Bronchial epithelial cell (primary cell): ENCODE measurements around the gene PEMT. TPM values are rescaled to one million over a fixed set of nuclear protein-coding genes. Genes with fewer than 3 reads are reported as not detected.
A peak's percentile ranks its signal among the peaks of the same experiment; 100 is the strongest.

Source experiments
- DNase-seq: peaks from one replicate; pipeline ENCODE4 v3.0.0-alpha.2; 2010; ENCODE audit warnings: low read depth
- FAIRE-seq: peaks from 2 replicates; lab custom pipeline; 2011; peaks lifted over from hg19 to GRCh38; lab: Jason Lieb, UNC
- H3K27me3 ChIP-seq: 2 replicates; pipeline ENCODE4 v1.5.1; 2011; ENCODE audit warnings: low read length; ENCODE audit not compliant: control insufficient read depth, insufficient read depth
- H3K36me3 ChIP-seq: 2 replicates; pipeline ENCODE4 v1.5.1; 2011; ENCODE audit warnings: low read length; ENCODE audit not compliant: control insufficient read depth, insufficient read depth
- H3K4me3 ChIP-seq: 2 replicates; pipeline ENCODE4 v1.5.1; 2011; ENCODE audit warnings: mild to moderate bottlenecking, low read depth, low read length, control low read depth
- total RNA-seq: library from RNA; depleted of rRNA; stranded (reverse); fragments of >200 nt; gene quantifications from 2 replicates; pipeline ENCODE4 v1.2.1, GENCODE V29; 2014
- TF ChIP-seq, protein P1 (sequence below): IDR thresholded peaks from 2 replicates; pipeline ENCODE4 v1.5.1; 2011; ENCODE audit warnings: mild to moderate bottlenecking, moderate library complexity, low read length, control low read depth, inconsistent platforms; ENCODE audit not compliant: insufficient read depth, severe bottlenecking

PEMT gene
- total RNA-seq, 1 donor from 2014 or later: 23.4 TPM

DNA sequence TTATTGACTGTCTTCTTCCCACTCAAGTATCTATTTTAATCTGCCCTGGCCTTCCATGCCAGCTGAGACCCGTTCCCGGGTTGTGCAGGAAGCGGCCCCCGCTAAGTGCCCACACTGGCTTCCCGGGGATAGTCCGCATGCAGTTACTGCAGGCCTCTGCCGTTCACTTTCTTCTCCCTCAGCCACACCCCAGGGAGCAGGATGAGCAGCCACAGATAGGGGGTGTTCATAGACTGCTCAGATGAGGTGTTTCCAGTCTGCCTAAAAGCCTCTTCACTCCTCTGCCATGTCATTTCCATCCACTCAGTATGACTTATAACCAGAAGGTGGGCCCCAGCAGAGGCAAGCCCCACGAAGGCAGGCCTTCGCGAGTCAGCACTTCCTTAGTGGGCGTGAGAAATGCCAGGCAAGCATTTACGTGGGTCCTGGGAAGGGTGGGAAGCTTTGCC lies 107.0 kb downstream of the PEMT start:
- Histone ChIP-seq H3K4me3 (no peak overlapping the region), H3K36me3 (peaks cover 7% of the 10 kb centered on the region), H3K27me3 (no peaks in the 10 kb centered on the region)
- DNase-seq (peak; percentile 27), FAIRE-seq (no peak)
- TF ChIP-seq, protein P1, sequence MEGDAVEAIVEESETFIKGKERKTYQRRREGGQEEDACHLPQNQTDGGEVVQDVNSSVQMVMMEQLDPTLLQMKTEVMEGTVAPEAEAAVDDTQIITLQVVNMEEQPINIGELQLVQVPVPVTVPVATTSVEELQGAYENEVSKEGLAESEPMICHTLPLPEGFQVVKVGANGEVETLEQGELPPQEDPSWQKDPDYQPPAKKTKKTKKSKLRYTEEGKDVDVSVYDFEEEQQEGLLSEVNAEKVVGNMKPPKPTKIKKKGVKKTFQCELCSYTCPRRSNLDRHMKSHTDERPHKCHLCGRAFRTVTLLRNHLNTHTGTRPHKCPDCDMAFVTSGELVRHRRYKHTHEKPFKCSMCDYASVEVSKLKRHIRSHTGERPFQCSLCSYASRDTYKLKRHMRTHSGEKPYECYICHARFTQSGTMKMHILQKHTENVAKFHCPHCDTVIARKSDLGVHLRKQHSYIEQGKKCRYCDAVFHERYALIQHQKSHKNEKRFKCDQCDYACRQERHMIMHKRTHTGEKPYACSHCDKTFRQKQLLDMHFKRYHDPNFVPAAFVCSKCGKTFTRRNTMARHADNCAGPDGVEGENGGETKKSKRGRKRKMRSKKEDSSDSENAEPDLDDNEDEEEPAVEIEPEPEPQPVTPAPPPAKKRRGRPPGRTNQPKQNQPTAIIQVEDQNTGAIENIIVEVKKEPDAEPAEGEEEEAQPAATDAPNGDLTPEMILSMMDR: no peak

DNA sequence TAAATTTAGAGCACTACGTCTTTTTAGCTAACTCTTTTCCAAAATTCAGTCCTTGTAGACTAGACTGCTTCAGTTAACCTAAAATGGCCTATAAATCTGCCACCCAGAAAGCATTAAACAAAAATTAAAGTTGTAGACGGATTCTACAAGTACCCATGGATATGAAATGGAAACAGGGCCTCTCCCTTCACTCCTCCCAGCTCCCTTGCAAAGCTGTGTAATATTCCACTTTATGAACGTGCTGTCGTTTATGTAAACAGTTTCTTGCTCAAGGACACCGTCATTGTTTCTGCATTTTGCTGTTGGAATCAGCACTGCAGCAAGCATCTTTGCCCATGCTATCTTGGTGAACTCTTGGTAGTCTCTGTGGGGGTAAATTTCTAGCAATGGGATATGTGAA lies 109.6 kb downstream of the PEMT start:
- H3K27me3 ChIP-seq: no peaks in the 10 kb centered on the region
- peaks cover 6% of the 10 kb centered on the region for H3K36me3 ChIP-seq
- DNase-seq: no peak
- TF ChIP-seq, protein P1: no peak
- H3K4me3 ChIP-seq: no peak overlapping the region
- FAIRE-seq: no peak

DNA sequence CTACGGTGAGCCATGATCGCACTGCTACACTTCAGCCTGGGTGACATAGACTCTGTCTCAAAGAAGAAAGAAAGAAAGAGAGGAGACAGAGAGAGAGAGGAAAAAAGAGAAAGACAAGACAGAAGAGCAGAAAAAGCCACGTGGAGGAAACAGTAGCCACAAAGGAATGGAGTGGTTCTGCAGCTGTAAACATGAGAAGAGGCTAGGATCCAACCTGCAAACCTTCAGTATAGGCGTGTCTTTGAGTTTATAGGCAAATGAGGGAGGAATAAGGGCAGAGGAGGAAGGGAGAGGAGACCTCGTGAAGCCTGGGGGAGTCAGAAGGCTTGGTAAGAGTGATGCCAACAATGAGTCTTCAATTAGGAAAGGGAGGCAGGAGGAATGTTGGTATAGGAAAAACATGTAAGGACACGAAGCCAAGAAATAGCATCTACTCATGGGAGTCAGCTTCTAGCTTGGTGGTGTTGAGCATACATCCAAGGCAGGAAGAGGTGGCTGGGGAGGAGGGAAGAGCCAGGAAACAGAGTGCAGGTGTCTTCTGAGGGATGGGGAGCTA lies 110.8 kb downstream of the PEMT start:
- peaks cover 4% of the 10 kb centered on the region for H3K36me3 ChIP-seq
- TF ChIP-seq, protein P1: no peak
- no peak overlapping the region for H3K4me3 ChIP-seq
- FAIRE-seq (no peak), DNase-seq (peak; percentile 81)
- H3K27me3 ChIP-seq: no peaks in the 10 kb centered on the region

DNA sequence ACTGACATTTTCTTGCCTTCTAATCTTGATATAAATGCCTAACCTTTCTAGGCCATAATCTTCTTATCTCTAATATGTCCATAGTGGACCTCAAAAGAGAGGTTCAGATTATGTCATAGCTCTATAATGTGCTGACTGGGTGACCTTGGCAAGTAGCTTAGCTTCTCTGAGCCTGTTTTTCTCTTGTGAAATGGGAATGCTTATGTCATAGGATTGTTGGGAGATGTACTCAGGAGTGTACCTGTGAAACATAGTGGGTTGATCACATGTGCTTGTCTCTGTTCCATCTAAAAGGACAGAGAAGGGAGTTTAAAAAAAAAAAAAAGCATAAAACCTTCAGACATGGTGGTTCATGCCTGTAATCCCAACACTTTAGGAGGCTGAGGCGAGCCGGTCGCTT lies 112.3 kb downstream of the PEMT start:
- TF ChIP-seq, protein P1: no peak
- DNase-seq: peak; percentile 29
- no peak for FAIRE-seq
- Histone ChIP-seq H3K4me3 (no peak overlapping the region), H3K36me3 (no peaks in the 10 kb centered on the region), H3K27me3 (peaks cover 2% of the 10 kb centered on the region)

DNA sequence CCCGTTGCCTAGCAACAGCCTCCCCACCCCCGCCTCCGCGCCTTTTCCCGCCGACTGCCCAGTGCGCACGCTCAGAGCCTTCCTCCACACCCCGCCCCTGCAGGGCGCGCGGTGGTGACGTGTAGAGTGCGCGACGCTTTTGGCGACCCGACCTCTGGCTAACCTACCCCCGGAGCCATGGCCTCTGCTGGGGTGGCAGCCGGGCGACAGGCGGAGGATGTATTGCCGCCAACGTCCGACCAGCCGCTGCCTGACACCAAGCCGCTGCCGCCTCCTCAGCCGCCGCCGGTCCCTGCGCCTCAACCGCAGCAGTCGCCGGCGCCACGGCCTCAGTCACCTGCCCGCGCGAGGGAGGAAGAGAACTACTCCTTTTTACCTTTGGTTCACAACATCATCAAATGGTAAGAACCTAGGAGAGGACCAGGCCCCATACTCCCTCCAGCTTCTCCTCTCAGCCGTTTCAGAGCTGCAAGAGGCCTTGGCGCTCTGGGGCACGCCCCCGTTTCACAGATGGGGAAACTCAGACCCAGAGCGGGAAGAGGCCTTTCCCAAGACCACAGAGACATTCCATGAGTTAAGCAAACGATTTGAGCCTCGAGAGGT lies 114.5 kb downstream of the PEMT start, which contains the start of gene MED9:
Gene MED9 (plus strand): TSS at position 136 of the 603 bp plus-strand sequence. CDS start 42 bp downstream, at position 178.
- no peaks in the 10 kb centered on the region for H3K36me3 ChIP-seq
- TF ChIP-seq, protein P1: no peak
- FAIRE-seq (no peak), DNase-seq (peak; percentile 71)
- peaks cover 3% of the 10 kb centered on the region for H3K27me3 ChIP-seq
- H3K4me3 ChIP-seq: peak within 1 kb of the TSS; percentile 94
